Astrocyte of the spinal cord (primary cell): ENCODE results near the gene TUFT1.
A peak's percentile ranks its signal among the peaks of the same experiment; 100 is the strongest.

Experiments
- DNase-seq: peaks from one replicate; pipeline ENCODE4 v3.0.0; 2011; ENCODE audit warnings: low read depth, low spot score
- H3K4me3 ChIP-seq: 2 replicates; pipeline ENCODE4 v1.5.1; 2011; ENCODE audit warnings: low read depth, mild to moderate bottlenecking, low read length, moderate library complexity
- CTCF ChIP-seq: IDR thresholded peaks from 2 replicates; pipeline ENCODE4 v1.5.1; 2012; ENCODE audit warnings: low read depth, mild to moderate bottlenecking, low read length, inconsistent platforms
- in situ Hi-C: cut with HindIII; loops from 2 replicates; pipeline ENCODE4 v1.10.0; 2017; ENCODE audit warnings: low sequenced_read_pairs

The TUFT1 gene

DNA sequence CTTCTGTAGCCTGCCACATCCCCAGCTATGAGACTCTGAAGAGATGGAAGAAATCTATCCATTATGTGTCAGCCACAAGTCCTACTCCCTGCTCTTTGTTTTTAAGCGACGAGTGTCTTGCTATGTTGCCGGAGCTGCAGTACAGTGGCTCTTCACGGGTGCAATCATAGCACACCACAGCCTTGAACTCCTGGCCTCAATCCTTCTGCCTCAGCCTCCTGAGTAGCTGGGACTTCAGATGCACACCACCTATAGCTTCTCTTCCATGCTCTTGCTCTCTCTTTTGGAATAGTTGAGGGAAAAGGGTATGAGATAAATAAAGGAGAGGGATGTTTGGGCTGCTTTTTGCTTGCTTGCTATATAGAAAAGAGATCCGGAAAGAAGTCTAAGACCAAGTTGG lies 1.6 kb downstream of the TUFT1 start:
- in situ Hi-C loops, result no loop called here
- no peak for DNase-seq
- peak overlapping the region; percentile 76 for H3K4me3 ChIP-seq
- TF ChIP-seq CTCF, result no peak

GRCh38 chr1:151542710-151543129 lies 2.6 kb downstream of the TUFT1 start:
- peak; percentile 69 for DNase-seq
- TF ChIP-seq CTCF, result no peak
- H3K4me3 ChIP-seq, result no peak overlapping the region
- in situ Hi-C loops, result no loop called here

DNA sequence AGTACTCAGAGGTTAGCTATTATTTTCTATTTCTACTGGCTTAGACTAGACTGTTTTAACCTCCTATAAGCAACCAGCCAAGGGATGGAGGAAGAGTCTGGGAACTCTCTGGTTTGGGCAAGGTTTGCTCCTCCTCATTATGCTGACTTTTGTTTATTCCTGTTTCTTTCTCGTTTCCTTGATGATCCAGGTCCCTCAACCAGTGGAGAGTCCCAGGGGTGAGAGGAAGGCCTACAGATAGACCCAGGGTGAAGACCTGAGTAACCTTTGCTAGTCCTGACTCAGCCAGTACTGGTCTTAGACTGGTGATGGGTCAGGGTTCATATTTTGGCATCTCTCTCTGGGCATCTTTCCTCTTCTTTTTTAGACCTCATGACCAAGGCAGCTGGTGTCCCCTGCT lies 5.4 kb downstream of the TUFT1 start:
- no peak overlapping the region for H3K4me3 ChIP-seq
- no peak for DNase-seq
- in situ Hi-C loops, result no loop called here
- no peak for TF ChIP-seq CTCF

DNA sequence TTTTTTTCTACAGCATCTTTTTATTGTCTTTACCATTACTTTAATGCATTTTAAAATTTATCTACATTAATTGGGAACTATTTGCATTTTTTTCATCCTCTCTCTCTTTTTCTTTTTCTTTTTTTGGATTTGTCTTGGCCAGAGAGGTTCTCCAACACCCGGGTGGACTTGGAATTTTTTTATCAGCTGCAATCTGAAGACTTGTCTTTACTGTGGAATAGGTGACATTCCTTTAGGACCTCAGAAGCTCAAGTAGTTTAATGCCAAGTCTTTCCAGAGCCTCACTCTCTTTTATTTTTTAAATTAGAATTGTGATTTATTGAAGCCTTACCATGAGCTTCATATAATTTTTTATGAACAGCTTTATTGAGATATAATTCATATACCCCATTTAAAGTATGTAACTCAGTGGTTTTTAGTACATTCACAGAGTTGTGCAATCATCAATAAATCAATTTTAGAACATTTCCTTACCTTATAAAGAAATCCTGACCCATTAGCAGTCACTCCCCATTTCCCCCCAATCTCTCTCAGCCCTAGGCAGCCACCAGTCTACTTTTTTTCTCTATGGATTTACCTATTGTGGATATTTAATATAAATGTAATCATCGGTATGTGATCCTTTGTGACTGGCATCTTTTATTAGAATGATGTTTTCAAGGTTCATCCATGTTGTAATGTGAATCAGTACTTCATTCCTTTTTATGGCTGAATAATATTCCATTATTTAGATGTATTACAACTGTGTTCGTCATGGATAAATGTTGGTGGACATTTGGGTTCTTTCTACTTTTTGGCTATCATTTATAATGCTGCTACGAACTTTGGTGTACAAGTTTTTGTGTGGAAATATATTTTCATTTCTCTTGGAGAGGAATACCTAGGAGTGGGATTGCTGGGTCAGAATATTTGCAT lies 6.2 kb downstream of the TUFT1 start:
- no peak overlapping the region for H3K4me3 ChIP-seq
- TF ChIP-seq CTCF, result no peak
- DNase-seq, result no peak
- in situ Hi-C loops, result no loop called here

- TF ChIP-seq CTCF, result no peak
- DNase-seq, result peak; percentile 88
- no peak overlapping the region for H3K4me3 ChIP-seq
- in situ Hi-C loops, result no loop called here
Observed at GRCh38 chr1:151547119-151547899, 7.2 kb downstream of the TUFT1 start.

GRCh38 chr1:151547900-151548230 lies 7.8 kb downstream of the TUFT1 start:
- no peak overlapping the region for H3K4me3 ChIP-seq
- in situ Hi-C loops, result no loop called here
- TF ChIP-seq CTCF, result no peak
- no peak for DNase-seq
